Activated T-helper 1 cell treated with anti-CD3 and anti-CD28 coated beads, Interleukin-12 subunit alpha, Interleukin-12 subunit beta, Interleukin-2, Interleukin-4 antibody, amounts not matched to agents 30 ng/mL and 10 ng/mL and 1 ng/mL, durations not matched to agents 14 hours and 24 hours and 36 hours (primary cell): ENCODE measurements around the gene ACSL1. TPM values are rescaled to one million over a fixed set of nuclear protein-coding genes. Genes with fewer than 3 reads are reported as not detected.

ENCODE experiments used
- DNase-seq: peaks from one replicate; pipeline ENCODE4 v3.0.0; 2021; ENCODE audit warnings: low spot score
- H3K27ac Mint-ChIP-seq: one replicate; pipeline ENCODE4 v1.8.0; 2021; ENCODE audit warnings: mild to moderate bottlenecking, mixed read lengths
- H3K27me3 Mint-ChIP-seq: one replicate; pipeline ENCODE4 v1.8.0; 2022; ENCODE audit warnings: mild to moderate bottlenecking, moderate library complexity, mixed read lengths; ENCODE audit not compliant: insufficient read depth
- H3K36me3 Mint-ChIP-seq: one replicate; pipeline ENCODE4 v1.8.0; 2021; ENCODE audit warnings: low read depth, mixed read lengths
- H3K4me1 Mint-ChIP-seq: one replicate; pipeline ENCODE4 v1.8.0; 2021; ENCODE audit warnings: low read depth, mixed read lengths
- H3K4me3 Mint-ChIP-seq: one replicate; pipeline ENCODE4 v1.8.0; 2021; ENCODE audit warnings: mild to moderate bottlenecking, moderate library complexity, mixed read lengths
- H3K9me3 Mint-ChIP-seq: one replicate; pipeline ENCODE4 v1.8.0; 2021; ENCODE audit warnings: mixed read lengths
- intact Hi-C: fragments of 100-400 bp; cut with micrococcal nuclease; formaldehyde crosslinking; loops from one replicate; pipeline ENCODE4 v1.15.1; 2024
- total RNA-seq: library from RNA; stranded (reverse); gene quantifications from 2 replicates; pipeline ENCODE4 v1.2.3, GENCODE V29; 2022

The ACSL1 gene
- total RNA-seq, 1 donor from 2014 or later = 56.7 TPM

DNA sequence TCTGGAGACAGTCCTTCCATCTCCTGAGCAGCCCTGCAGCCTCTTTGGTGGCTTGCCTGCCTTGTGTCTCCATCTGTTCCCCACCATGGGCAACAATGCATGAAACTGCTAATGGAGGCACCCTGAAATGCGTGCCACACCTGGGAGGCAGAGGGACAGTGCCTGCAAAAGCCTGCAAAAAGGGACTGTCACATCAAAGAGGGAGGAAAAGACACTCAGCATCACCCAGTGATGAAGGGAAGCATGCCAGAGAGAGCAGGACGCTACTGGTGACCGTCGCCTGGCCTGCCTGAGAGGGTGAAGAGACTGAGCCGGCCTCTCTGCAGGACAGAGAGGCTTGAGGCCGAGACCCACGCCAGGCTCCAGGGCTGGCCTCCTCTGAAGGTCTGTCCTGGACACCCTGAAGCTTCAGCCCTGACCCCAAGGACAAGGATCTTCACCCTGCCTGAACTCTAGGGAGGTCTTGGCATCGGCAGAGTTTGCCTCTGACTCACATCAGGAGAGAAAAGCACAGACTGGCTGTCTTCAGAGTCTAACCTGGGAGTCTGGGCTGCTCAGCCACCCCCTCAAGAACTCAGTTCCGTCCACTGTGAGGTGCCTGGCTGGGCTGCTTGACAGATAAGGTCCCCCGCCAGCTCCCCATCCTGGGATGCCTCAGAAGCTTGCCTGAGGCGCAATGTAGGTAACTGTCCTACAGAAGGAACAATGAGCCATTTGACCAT is 8.1 kb downstream of the ACSL1 start:
- intact Hi-C loops = loop anchor here (5.0 kb wide), 1 partner anchor 555 kb away; no protein-coding TSS in a partner anchor

DNA sequence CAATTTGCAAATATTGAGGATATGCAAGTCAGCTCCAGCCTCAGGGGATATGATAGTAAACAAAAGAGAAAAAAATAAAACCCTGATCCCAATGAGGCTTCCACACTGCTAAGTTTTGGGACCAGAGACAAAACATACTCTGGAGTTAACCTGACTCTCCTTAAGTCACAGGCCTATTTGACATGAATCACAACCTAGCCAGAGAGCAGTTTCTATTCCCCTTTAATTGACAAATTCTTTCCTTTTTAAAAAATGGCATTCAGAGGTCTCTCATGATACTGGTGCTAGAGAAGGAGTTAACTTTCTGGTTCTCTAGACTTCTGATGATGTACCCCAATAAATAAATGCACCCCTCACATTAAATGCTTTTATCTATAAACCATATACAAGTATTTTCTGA is 8.8 kb downstream of the ACSL1 start:
- Mint-ChIP-seq H3K4me3 (no peak overlapping the region), H3K27ac (no peak overlapping the region), H3K4me1 (peaks cover 79% of the 10 kb centered on the region), H3K27me3 (peaks cover 2% of the 10 kb centered on the region), H3K36me3 (peaks cover 14% of the 10 kb centered on the region), H3K9me3 (no peaks in the 10 kb centered on the region)
- DNase-seq = no peak
- intact Hi-C loops = loop anchor here (5.0 kb wide), 1 partner anchor 555 kb away; no protein-coding TSS in a partner anchor

More for the DNA sequence above, 8.1 kb downstream of the ACSL1 start:
- no peak overlapping the region for H3K27ac Mint-ChIP-seq
- no peak for DNase-seq
- no peak overlapping the region for H3K4me3 Mint-ChIP-seq
- H3K36me3 Mint-ChIP-seq = peaks cover 14% of the 10 kb centered on the region
- H3K27me3 Mint-ChIP-seq = peaks cover 2% of the 10 kb centered on the region
- H3K4me1 Mint-ChIP-seq = peaks cover 80% of the 10 kb centered on the region
- H3K9me3 Mint-ChIP-seq = no peaks in the 10 kb centered on the region

DNA sequence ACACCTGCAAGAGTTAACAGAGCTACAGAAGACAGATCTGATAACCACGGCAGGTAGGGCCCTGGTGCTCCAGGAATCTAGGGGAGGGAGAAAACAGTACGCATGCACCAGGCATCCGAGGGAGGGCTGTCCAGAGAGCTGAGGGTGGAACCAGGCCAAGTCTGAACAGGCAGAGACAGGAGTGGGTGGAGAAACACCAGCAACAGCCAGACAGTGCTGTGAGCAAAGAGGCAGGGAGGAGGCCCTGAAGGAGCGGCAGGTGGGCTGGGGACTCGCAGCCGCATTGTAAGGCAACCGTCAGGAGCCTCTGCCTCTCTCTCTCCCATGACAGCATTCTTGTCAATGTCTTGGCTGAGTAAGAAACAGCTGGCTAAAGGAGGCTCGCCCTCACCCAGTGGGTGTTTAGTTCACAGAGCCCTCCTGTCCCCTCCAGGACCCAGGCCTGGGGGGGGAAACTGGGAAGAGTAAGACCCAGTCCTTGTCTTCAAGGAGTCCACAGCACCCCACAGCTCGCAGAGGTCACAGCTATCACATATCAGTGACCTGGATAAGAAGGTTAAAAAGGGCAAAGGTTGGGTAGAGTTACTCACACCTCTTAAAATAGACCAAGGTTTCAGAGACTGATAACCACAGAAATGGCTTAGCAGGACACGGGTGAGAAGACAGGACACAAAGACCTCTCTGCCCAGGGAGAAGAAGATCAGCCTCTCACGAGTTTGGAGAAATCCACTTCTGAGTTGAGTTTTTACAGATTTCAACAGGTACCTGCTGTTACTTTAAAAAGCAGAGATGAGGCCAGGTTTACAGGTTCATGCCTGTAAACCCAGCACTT is 10.5 kb downstream of the ACSL1 start:
- intact Hi-C loops = loop anchor here (5.0 kb wide), 1 partner anchor 553 kb away; no protein-coding TSS in a partner anchor
- H3K4me3 Mint-ChIP-seq = no peak overlapping the region
- H3K27ac Mint-ChIP-seq = peak overlapping the region; percentile 16
- DNase-seq = no peak
- H3K36me3 Mint-ChIP-seq = peaks cover 18% of the 10 kb centered on the region
- peaks cover 73% of the 10 kb centered on the region for H3K4me1 Mint-ChIP-seq
- H3K9me3 Mint-ChIP-seq = no peaks in the 10 kb centered on the region
- H3K27me3 Mint-ChIP-seq = peaks cover 2% of the 10 kb centered on the region

DNA sequence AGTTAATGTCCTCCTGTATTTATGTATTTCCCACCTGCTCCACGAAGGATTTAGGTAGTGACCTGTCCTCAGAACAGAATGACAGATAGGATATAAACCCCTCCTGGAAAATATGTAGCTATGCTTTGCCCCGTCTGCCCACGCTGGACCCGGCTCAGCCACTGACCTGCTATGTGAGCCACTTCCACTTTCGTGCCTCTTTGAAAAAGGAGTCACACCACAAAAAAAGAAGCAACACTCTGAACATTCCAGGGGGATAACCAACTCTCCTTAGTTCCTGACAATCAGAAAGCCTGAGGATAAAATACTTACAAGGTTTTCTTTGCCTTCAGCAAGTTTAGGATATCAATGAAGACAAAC is 11.1 kb downstream of the ACSL1 start:
- intact Hi-C loops = loop anchor here (5.0 kb wide), 1 partner anchor 552 kb away; no protein-coding TSS in a partner anchor
- Mint-ChIP-seq H3K4me3 (no peak overlapping the region), H3K27ac (peak overlapping the region; percentile 16), H3K36me3 (peaks cover 18% of the 10 kb centered on the region), H3K4me1 (peaks cover 73% of the 10 kb centered on the region), H3K9me3 (no peaks in the 10 kb centered on the region), H3K27me3 (peaks cover 2% of the 10 kb centered on the region)
- DNase-seq = no peak

DNA sequence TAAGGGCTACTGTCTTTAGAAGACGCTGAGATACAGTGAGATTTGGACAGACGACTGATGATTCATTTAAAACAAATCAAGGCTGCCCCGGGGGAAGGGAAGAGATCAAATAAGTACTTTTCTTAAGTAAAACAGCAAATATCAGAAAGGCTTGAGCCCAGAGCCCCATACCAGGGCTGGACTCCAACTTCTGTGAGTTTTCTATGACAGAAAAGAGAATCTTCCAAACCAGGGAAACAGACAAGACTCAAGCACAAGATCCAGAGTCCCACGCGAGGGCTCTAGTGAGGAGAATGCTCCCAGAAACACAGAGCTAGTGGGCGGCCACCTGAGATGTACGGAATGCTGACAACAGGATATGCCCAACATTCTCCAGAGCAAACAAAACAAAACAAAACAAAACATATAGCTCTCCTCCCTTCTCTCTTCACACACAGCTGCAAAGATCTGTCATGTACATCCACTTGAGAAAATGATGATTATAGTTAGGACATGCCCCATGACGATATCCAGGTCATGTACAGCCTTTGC is 13.1 kb downstream of the ACSL1 start:
- no peaks in the 10 kb centered on the region for H3K27me3 Mint-ChIP-seq
- no peaks in the 10 kb centered on the region for H3K9me3 Mint-ChIP-seq
- peaks cover 64% of the 10 kb centered on the region for H3K4me1 Mint-ChIP-seq
- H3K4me3 Mint-ChIP-seq = no peak overlapping the region
- DNase-seq = no peak
- H3K36me3 Mint-ChIP-seq = peaks cover 18% of the 10 kb centered on the region
- H3K27ac Mint-ChIP-seq = no peak overlapping the region
- intact Hi-C loops = no loop called here

DNA sequence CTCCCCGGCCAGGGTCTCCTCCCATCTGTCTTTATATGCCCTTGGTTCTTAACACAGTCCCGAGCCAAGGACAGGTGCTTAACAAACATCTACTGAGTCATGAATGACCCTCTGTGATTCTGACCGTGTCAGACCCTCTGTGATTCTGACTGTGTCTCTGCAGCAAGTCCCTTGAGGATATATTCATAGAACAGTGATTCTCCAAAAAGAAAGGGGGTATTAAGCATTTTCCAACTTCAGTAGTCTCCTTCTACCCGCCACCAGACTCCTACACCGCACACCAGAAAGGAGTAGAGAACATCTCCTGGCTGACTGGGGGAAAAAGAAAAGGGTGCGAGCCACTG is 13.6 kb downstream of the ACSL1 start:
- no peaks in the 10 kb centered on the region for H3K9me3 Mint-ChIP-seq
- intact Hi-C loops = no loop called here

DNA sequence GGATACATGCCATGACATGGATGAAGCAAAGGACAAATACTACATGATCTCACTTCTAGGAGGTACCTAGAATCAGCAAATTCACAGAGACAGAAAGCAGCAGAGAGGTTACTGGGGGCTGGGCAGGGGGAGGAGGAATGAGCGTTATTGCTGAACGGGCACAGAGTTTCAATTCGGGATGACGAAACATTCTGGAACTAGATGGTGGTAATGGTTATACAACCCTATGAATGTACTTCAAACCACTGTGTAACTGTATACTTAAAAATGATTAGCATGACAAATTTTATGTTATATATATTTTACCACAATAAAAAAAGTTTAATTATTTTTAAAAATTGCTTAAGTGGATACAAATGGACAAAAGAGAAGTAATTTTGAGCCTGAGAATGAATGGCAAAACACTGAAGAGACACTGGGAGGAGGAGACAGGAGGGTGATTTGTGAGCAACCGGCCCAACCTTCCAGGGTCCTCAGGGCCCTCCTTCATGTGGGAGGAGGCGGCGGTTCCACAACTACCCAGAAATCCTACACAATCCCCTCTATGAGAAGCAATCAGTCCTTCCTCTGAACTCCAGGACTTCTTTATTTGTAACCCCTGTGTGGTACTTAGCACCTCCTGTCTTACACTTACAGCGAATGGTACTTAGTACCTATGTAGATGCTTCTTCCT is 14.1 kb downstream of the ACSL1 start:
- Mint-ChIP-seq H3K36me3 (peaks cover 18% of the 10 kb centered on the region), H3K4me1 (peaks cover 58% of the 10 kb centered on the region)

More for the DNA sequence above, 13.6 kb downstream of the ACSL1 start:
- DNase-seq = no peak
- Mint-ChIP-seq H3K36me3 (peaks cover 18% of the 10 kb centered on the region), H3K4me1 (peaks cover 63% of the 10 kb centered on the region), H3K27ac (no peak overlapping the region), H3K27me3 (no peaks in the 10 kb centered on the region), H3K4me3 (no peak overlapping the region)

DNA sequence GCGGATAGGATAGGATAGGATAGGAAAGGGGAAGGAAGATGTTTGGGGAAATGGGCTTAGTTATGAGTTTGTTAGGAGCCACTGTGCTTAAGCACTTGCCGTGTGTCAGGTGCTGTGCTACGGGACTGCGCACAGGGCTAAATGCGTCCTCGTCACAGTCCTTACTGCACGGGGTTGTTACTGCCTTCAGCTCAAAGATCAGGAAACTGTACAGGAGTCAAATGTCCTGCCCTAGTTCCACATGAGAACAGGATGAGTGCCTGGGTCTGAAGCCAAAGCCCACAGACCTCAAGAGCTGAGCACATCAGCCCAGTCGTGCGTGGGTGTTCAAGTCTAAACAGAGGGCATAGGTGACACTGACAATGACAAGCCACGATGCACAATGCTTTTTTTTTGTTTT is 15.0 kb downstream of the ACSL1 start:
- no peak for DNase-seq
- intact Hi-C loops = no loop called here
- H3K27me3 Mint-ChIP-seq = no peaks in the 10 kb centered on the region
- peaks cover 18% of the 10 kb centered on the region for H3K36me3 Mint-ChIP-seq
- no peak overlapping the region for H3K4me3 Mint-ChIP-seq
- H3K4me1 Mint-ChIP-seq = peaks cover 59% of the 10 kb centered on the region
- no peak overlapping the region for H3K27ac Mint-ChIP-seq
- H3K9me3 Mint-ChIP-seq = no peaks in the 10 kb centered on the region

More for the DNA sequence above, 14.1 kb downstream of the ACSL1 start:
- DNase-seq = no peak
- H3K9me3 Mint-ChIP-seq = no peaks in the 10 kb centered on the region
- no peaks in the 10 kb centered on the region for H3K27me3 Mint-ChIP-seq
- intact Hi-C loops = no loop called here
- no peak overlapping the region for H3K27ac Mint-ChIP-seq
- no peak overlapping the region for H3K4me3 Mint-ChIP-seq

DNA sequence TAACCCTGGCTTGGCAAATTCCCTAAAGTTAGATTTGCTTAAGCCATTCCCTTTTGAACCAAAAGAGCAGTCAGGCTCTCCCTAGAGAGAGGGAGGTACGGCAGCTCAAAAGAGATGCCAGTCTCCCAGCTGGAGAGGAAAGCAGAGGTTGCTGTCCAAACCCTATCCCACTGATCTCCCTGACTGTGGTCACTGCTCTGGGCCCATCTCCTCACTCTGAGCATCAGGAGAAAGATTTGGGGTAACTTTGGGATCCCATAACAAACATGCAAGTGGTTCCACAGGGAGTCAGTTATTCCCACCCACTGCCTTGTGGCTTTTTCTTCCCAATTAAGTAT is 17.1 kb downstream of the ACSL1 start:
- peaks cover 56% of the 10 kb centered on the region for H3K4me1 Mint-ChIP-seq
- no peak overlapping the region for H3K4me3 Mint-ChIP-seq
- H3K27me3 Mint-ChIP-seq = no peaks in the 10 kb centered on the region
- H3K27ac Mint-ChIP-seq = no peak overlapping the region
- DNase-seq = no peak
- no peaks in the 10 kb centered on the region for H3K9me3 Mint-ChIP-seq
- intact Hi-C loops = no loop called here
- peaks cover 11% of the 10 kb centered on the region for H3K36me3 Mint-ChIP-seq

DNA sequence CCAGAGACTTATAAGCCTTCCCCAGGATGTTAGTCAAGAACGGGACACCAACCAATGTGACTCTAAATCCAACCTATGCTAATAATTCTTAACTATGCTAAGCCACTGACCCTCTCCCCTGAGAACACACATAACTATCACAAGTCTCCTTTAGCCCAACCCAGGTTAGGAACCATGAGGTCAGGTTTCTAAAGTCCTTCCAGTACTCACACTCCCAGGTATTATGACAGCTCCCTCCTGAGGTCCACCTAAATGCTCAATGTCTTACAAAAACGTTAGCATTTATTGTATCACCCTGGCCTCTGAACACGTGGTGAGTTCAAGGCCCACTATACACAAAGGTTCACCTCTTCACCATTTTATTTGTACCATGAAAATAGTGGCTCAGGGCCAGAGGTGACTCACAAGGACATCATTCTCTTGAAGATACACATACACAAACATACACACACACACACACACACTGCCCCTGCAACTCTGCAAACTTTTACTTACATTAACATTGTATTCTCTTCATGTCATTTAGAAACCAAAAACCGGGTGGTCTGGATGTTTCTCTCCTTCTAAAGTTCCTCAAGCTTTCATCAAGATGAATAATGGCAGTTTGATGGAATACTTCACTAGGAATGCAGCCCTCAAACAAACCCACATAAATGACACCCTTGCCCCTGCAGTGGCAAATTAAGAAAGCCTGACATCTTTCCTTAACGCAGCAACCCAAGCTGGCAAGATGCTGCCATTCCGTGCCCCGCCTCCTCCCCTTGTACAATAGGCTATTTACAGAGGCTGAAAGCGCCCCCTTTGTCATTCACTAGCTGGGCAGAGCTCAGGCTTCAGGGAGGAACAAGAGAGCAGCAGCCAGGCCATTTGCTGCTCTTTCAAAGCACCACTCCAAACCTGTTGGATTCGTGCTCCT is 17.7 kb downstream of the ACSL1 start:
- H3K4me3 Mint-ChIP-seq = no peak overlapping the region
- intact Hi-C loops = no loop called here
- H3K27me3 Mint-ChIP-seq = no peaks in the 10 kb centered on the region
- H3K9me3 Mint-ChIP-seq = no peaks in the 10 kb centered on the region
- H3K27ac Mint-ChIP-seq = no peak overlapping the region
- DNase-seq = no peak
- H3K36me3 Mint-ChIP-seq = peaks cover 7% of the 10 kb centered on the region
- peaks cover 52% of the 10 kb centered on the region for H3K4me1 Mint-ChIP-seq

DNA sequence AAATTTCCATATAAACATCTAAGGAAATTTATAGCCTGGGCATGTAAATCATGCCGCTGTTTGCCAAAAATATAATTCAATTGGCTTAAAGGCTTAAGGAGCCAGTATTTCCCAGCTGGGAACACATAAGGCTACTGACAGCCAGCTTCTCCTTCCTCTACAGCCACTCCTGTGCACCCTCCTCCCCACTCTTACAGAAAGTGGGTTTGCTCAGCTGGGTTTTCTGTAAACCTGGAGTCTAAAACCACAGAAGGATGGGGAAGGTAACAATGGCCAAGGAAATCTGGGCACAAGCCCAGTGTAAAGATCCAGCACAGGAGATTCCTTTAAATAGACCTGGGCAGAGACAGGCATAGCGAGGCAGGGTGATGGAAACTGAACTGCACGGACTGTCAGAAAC is 18.5 kb downstream of the ACSL1 start:
- no peak overlapping the region for H3K27ac Mint-ChIP-seq
- no peaks in the 10 kb centered on the region for H3K27me3 Mint-ChIP-seq
- no peak for DNase-seq
- H3K4me1 Mint-ChIP-seq = peaks cover 45% of the 10 kb centered on the region
- no peaks in the 10 kb centered on the region for H3K9me3 Mint-ChIP-seq
- intact Hi-C loops = no loop called here
- H3K36me3 Mint-ChIP-seq = peaks cover 9% of the 10 kb centered on the region
- H3K4me3 Mint-ChIP-seq = no peak overlapping the region

DNA sequence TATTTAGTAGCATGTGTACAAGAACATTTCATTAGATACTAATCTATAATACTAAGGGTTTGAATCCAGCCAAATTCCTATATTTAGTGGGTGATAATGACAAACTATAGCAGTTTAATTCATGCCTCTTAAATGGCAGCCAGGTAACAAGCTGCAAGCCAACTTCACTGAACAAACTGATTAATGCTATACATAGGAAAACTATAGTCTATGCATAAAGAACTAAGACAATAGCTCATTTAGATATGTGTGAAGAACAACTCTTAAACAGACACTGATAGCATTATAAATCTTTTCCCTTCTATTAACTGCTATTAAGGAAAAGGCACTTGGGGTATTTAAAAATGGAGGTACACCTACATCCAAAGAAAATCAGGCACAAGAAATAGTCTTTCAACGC is 19.1 kb downstream of the ACSL1 start:
- Mint-ChIP-seq H3K4me3 (no peak overlapping the region), H3K9me3 (no peaks in the 10 kb centered on the region), H3K27me3 (no peaks in the 10 kb centered on the region)

More for the DNA sequence above, 19.1 kb downstream of the ACSL1 start:
- Mint-ChIP-seq H3K27ac (no peak overlapping the region), H3K36me3 (peaks cover 9% of the 10 kb centered on the region), H3K4me1 (peaks cover 41% of the 10 kb centered on the region)
- intact Hi-C loops = no loop called here
- no peak for DNase-seq
